GM10847 (cell line): ENCODE measurements around the gene ZER1.

ENCODE experiments used
- POLR2A ChIP-seq: IDR thresholded peaks from 2 replicates; pipeline ENCODE4 v1.6.1; 2011; ENCODE audit not compliant: insufficient read length; ENCODE audit errors: extremely low read depth

ZER1 gene

GRCh38 chr9:128714586-128715435 lies 56.9 kb downstream of the ZER1 start:
- no peak for TF ChIP-seq POLR2A

GRCh38 chr9:128713941-128714573 lies 57.7 kb downstream of the ZER1 start:
- no peak for TF ChIP-seq POLR2A

DNA sequence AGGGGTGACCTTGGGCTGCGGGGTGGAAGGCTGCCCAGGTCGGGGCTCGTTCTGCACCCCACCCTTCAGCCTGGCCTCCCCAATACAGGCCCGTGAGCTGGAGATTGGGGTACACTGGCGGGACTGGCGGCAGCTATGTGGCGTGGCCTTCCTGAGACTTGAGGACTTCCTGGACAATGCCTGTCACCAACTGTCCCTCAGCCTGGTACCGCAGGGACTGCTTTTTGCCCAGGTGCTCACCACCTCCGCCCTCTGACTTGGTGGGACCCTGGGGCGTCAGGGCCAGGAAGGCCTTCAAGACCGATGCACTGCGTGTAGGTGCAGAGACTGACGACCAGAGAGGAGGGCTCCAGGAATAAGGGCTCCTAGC lies 58.3 kb downstream of the ZER1 start:
- no peak for TF ChIP-seq POLR2A

DNA sequence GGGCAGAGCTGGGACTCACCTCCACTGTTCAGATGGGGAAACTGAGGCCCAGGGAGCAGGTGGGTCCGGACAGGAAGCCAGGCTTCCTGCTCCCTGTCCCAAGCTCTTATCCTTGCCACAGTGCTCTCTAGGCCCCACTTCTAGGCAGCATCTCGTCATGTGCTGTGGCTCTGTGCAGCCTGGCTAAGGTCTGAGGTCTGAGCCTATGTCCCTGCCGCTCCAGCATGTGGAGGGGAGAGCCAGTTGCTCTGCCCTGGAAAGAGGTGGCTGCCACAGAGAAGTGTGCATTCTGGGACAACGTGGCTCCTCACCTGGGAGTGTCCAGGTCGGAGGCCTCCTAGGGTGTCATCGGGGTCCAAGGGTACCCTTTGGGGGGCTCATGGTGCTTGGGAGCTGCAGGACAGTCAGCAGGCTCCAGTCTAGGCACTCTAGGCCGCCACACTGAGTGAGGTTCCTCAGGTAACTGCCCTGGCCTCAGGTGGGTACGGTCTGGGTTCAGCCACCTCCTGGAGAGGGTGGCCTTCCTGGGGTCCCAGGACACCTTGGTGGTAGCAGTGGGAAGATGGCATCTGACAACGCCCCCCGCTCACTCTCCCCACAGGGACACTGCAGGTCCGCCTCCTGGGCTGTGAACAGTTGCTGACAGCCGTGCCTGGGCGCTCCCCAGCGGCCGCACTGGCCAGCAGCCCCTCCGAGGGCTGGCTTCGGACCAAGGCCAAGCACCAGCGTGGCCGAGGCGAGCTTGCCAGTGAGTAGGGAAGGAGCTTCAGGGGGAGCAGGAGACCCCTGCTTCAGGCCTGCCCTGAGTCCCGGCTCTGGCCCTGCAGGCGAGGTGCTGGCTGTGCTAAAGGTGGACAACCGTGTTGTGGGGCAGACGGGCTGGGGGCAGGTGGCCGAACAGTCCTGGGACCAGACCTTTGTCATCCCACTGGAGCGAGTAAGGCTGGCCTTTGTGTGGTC lies 59.0 kb downstream of the ZER1 start:
- TF ChIP-seq POLR2A, result no peak

DNA sequence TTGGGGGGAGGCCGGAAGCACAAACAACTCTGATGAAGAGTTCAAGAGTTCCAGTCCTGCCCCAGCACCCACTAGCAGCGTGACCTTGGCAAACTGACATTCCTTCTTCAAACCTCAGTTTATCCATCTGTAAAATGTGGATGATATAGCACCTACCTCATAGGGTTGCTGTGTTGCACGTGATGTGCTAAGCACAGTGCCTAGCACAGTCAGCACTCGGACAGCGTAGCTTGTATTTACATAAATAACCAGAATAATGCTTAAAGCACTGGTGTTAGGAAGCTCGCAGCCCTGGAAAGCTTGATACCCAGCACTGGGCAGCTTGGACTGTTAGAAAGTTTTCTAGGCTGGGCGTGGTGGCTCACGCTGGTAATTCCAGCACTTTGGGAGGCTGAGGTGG lies 64.3 kb downstream of the ZER1 start:
- TF ChIP-seq POLR2A, result no peak

- TF ChIP-seq POLR2A, result no peak
Observed at GRCh38 chr9:128706671-128707381, 64.9 kb downstream of the ZER1 start.

DNA sequence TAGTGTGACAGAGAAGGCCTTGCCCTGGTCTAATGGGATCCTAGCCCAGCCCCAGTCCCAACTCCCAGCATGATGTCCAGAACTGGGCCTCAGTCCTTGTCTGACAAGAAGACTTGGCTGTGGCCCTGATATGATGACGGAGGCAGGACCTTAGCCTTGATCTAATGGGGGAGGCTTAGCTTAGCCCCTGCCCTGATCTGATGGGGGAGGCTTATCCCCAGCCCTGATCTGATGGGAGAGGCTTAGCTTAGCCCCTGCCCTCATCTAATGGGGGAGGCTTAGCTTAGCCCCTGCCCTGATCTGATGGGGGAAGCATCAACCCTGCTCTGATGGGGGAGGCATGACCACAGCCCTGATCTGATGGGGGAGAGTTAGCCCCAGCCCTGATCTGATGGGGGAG lies 65.7 kb downstream of the ZER1 start:
- no peak for TF ChIP-seq POLR2A

DNA sequence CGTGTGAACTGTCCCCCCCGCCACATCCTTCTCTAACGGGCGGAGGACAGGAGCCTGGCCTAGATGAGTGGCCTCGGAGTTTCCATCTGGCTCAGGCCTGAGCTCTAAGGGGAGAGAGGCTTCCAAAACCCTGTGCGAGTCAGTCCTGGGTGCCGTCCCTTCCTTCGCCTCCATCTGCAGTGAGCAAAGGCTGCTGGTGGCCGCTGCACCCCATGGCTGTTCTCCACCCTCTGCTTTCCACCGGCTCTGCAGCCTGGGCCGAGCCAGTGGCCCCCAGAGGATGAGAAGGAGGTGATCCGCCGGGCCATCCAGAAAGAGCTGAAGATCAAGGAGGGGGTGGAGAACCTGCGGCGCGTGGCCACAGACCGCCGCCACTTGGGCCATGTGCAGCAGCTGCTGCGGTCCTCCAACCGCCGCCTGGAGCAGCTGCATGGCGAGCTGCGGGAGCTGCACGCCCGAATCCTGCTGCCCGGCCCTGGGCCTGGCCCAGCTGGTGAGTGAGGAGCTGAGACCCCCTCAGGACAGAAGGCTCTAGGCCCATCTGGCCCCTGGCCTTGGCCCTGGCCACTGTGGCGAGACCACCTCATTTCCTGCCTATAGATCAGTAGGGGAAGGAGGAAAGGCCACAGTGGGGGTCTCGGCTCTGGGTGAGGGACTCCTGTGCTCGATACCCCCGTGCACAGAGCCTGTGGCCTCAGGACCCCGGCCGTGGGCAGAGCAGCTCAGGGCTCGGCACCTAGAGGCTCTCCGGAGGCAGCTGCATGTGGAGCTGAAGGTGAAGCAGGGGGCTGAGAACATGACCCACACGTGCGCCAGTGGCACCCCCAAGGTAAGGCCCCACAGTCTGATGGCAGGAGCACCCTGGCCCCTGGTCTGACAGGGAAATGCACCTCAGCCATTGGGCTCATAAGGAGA lies 66.4 kb downstream of the ZER1 start:
- no peak for TF ChIP-seq POLR2A

DNA sequence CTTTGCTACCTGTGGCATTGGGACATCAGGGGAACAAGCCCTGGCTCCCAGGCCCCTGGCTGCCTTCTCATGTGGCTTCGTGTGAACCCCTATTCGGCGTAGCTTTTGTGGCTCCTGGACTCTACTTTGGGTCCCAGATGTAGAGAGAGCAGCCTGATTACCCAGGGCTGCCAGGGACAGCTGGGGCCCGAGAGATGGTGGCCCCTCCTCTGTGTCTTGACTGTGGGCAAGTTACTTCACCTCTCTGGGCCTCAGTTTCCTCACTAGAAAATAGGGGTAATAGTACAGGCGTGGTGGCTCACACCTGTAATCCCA lies 67.4 kb downstream of the ZER1 start:
- TF ChIP-seq POLR2A, result no peak

DNA sequence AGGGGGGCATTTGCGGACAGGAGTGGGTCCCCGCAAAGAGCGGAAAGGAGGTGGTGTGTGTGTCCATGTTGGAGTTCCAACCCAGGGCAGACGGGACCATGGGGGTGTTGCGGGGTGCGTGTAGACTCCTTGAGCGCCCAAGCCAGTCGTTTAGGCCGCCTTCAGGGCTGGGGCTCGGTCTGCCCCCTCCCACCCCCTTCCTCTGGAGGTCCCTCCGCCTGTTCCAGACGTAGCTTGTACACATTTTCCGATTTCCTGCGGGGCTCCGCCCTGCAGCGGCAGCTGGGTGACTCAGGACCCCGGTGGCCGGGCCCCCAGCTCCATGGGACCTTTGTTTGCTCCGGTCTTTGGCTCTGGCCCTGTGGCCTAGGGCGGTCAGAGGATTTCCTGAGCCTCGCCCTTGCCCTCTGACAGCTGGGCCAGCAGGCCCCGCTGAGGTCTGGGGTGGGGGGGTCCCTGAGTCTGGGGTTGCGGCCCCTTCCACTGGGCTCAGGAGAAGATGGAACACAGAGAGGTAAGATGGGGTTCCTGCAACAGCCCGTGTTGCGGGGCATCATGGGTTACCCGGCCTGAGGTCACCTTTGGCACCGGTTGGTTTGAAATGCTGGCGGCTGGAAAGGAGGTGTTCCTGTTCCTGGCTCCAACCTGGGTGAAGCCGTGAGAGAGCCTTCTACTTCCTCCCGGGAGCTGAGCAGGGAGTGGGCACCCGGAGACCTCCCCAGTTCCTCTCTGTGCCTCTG lies 67.9 kb downstream of the ZER1 start:
- TF ChIP-seq POLR2A, result no peak

DNA sequence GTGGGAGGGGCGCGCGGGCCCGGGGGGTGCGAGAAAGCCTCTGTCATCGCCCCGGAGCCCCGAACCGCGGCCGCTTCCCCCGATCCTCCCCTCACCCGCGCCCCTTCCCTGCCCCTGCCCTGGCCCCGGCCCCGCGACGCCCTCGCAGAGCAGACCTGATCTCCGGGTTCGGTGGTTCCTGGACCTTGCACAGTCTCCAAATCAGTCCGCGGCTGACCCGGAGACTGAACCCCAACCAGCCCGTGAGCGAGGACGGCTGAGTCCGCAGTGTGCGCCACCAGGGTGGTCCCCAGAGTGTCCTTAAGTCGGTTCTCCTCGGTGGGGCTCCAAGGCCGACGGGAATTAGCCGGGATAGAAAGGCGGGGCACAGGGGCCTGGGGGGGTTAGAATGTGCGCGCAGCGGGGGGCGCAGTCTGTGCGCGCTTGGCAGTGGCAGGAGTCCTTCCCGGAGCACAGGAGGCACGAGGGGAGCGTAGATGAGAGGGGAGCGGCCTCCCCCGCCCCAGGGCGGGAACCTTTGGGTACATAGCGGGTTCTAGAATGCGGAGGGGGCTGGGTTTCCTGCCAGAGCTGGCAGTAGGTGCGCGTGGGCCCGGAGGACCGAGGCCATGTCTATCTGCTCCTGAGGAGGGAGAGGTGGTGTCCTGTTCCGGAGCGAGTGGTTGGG lies 68.6 kb downstream of the ZER1 start:
- TF ChIP-seq POLR2A, result peak; percentile 16

DNA sequence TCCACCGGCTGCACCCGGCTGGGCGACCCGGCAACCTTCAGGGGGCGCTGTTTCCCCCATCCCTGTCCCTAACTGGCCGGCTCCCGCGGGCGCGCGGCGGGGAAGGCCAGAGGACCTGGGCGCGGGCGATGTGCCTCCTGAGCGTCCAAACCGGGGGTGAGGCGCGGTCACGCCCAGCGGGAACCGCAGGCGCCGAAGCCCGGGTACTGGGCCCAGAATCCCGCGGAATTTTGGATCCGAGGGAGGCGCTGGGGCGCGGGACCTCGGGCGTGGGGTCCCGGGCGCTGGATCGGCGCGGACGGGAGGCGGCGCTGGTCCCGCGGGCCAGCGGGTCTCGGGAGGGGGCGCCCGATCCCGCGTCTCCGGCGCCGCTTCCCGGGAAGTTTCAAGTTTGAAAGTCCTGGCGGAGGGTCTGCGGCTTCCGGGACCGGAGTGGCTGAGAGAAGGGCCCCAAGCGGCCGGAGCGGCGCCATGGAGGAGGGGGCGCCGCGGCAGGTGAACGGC lies 69.2 kb downstream of the ZER1 start, which contains the start of gene PKN3:
PKN3 (plus strand) TSS at position 59 of the 504 bp plus-strand sequence; CDS start at position 472, 413 bp downstream.
- peak; percentile 47 for TF ChIP-seq POLR2A
